Measurements from ENCODE around the gene WDR90. TPM values are rescaled to one million over a fixed set of nuclear protein-coding genes. Genes with fewer than 3 reads are reported as not detected.

Gene WDR90
- polyA plus RNA-seq, 2 of the 4 experiments (the other 2 are of a cell fraction): 6.5 to 30.7 TPM

DNA sequence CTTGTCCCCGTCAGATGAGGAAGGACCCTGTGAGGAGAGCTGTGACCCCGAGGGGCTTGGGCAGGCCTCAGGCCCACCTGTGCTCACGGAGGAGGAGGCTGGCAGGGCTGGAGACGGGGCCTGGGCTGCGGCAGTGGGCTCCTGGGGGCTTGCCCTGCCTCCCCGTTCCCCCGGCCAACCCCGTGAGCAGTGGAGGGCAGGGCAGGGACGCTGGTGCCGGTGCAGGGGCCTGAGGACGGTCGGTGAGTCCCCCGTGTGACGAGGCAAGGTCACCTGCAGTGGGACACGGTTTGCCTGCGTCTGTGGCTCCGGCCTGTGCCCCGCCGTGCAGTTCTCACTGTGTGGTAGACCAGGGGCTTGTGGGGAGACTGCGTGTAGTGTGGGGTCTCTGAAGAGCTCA, 10.5 kb downstream of the WDR90 start:
- Histone ChIP-seq H3K9me3 (no peaks in the 10 kb centered on the region), H3K4me3 (no peak overlapping the region), H3K4me2 (no peak overlapping the region), H3K4me1 (peaks cover 14% of the 10 kb centered on the region), H3K27ac (peak overlapping the region in 1 of 2 experiments; percentile 79; a peak in 2 of 6 replicates)
- WGBS (ENCODE audit: missing lambda C conversion rate): 80% methylated on average over 13 of the region's 20 CpGs
- no peak for DNase-seq (ENCODE audit: low read depth in 1 of 2, low spot score in 1 of 2)
- TF ChIP-seq, protein P1, sequence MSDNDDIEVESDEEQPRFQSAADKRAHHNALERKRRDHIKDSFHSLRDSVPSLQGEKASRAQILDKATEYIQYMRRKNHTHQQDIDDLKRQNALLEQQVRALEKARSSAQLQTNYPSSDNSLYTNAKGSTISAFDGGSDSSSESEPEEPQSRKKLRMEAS (IDR thresholded peaks at IDR 0.05): no peak
- no peak for TF ChIP-seq KDM5A (IDR thresholded peaks at IDR 0.05)
- no peak for TF ChIP-seq PHF8 (IDR thresholded peaks at IDR 0.05; ENCODE audit: borderline replicate concordance, low read depth)
- TF ChIP-seq, protein P2, sequence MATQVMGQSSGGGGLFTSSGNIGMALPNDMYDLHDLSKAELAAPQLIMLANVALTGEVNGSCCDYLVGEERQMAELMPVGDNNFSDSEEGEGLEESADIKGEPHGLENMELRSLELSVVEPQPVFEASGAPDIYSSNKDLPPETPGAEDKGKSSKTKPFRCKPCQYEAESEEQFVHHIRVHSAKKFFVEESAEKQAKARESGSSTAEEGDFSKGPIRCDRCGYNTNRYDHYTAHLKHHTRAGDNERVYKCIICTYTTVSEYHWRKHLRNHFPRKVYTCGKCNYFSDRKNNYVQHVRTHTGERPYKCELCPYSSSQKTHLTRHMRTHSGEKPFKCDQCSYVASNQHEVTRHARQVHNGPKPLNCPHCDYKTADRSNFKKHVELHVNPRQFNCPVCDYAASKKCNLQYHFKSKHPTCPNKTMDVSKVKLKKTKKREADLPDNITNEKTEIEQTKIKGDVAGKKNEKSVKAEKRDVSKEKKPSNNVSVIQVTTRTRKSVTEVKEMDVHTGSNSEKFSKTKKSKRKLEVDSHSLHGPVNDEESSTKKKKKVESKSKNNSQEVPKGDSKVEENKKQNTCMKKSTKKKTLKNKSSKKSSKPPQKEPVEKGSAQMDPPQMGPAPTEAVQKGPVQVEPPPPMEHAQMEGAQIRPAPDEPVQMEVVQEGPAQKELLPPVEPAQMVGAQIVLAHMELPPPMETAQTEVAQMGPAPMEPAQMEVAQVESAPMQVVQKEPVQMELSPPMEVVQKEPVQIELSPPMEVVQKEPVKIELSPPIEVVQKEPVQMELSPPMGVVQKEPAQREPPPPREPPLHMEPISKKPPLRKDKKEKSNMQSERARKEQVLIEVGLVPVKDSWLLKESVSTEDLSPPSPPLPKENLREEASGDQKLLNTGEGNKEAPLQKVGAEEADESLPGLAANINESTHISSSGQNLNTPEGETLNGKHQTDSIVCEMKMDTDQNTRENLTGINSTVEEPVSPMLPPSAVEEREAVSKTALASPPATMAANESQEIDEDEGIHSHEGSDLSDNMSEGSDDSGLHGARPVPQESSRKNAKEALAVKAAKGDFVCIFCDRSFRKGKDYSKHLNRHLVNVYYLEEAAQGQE (IDR thresholded peaks at IDR 0.05): no peak
- TF ChIP-seq RNF2 (IDR thresholded peaks at IDR 0.05; ENCODE audit: borderline replicate concordance, low read depth): no peak
- no peak for TF ChIP-seq HOXB5 (CRISPR knock-in tag; IDR thresholded peaks at IDR 0.05)
- no peak for TF ChIP-seq TP53 (CRISPR knock-in tag; IDR thresholded peaks at IDR 0.05)
- no peak for TF ChIP-seq ZSCAN20 (CRISPR knock-in tag; IDR thresholded peaks at IDR 0.05)
- TF ChIP-seq BHLHE40 (IDR thresholded peaks at IDR 0.05; ENCODE audit: low read depth, low read length): no peak
- no peak for TF ChIP-seq CBX8 (IDR thresholded peaks at IDR 0.05)
- no peak for TF ChIP-seq NR3C1 (IDR thresholded peaks at IDR 0.05)
- no peak for TF ChIP-seq EHMT2 (IDR thresholded peaks at IDR 0.05; ENCODE audit: low read depth)
- TF ChIP-seq EHF (CRISPR knock-in tag; IDR thresholded peaks at IDR 0.05): no peak
- TF ChIP-seq TFCP2L1 (CRISPR knock-in tag; IDR thresholded peaks at IDR 0.05): no peak
- no peak for TF ChIP-seq HOXB13 (CRISPR knock-in tag; IDR thresholded peaks at IDR 0.05; ENCODE audit: low read depth)
- no peak for FAIRE-seq
- ChIA-PET POLR2A (interaction anchor here (0.9 to 1.4 kb wide), 2 partner anchors 16 to 71 kb away, joined by 3 read pairs; partner anchors contain the start of gene RHBDL1), CTCF (interaction anchor here (1.0 to 13.5 kb wide), 19 partner anchors 9 to 112 kb away, joined by 3 to 105 read pairs (median 8); partner anchors contain the start of genes MCRIP2, METTL26, RHBDL1 and RHOT2)
- ATAC-seq: no peak

DNA sequence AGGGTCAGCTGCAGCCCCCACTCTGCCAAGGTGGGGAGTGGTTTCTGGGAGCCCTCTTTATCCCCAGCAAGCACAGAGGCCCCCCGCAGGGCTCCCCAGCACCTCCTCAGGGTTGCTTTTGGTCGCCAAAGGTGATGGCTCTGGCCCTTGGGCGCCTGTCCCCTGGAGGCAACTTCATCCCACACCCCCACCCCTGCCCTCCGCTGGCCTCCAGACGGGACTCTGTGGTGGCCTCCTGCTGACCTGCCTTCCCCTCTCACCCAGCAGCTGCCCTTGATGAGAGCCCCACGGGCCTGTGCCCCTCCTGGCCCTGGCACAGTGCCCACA, 10.9 kb downstream of the WDR90 start:
- ATAC-seq (peak; percentile 3 to 5; a peak in 5 of 6 replicates), DNase-seq (ENCODE audit: low read depth in 1 of 2, low spot score in 1 of 2) (no peak), FAIRE-seq (no peak)
- H3K4me2 ChIP-seq: peak overlapping the region; percentile 65
- no peak for TF ChIP-seq HEYL (CRISPR knock-in tag; IDR thresholded peaks at IDR 0.05)
- no peak for TF ChIP-seq JUN (IDR thresholded peaks at IDR 0.05)
- no peak for TF ChIP-seq ESRRA (IDR thresholded peaks at IDR 0.05; ENCODE audit: borderline replicate concordance, low read length)
- TF ChIP-seq MAFK (IDR thresholded peaks at IDR 0.05; ENCODE audit: partially characterized antibody): no peak
- WGBS (ENCODE audit: missing lambda C conversion rate): 52% methylated on average over 5 of the region's 6 CpGs
- H3K27ac ChIP-seq: peak overlapping the region in 1 of 2 experiments; percentile 79; a peak in 3 of 6 replicates
- POLR2A ChIA-PET: interaction anchor here (1.0 to 1.4 kb wide), 2 partner anchors 15 to 31 kb away, joined by 3 read pairs; partner anchors contain the start of gene RHBDL1
- CTCF ChIA-PET: interaction anchor here (0.5 to 13.5 kb wide), 23 partner anchors 10 to 657 kb away, joined by 3 to 105 read pairs (median 7); partner anchors contain the start of genes MCRIP2, METTL26, RHBDL1 and WDR90
- no peak overlapping the region for H3K4me3 ChIP-seq
- H3K4me1 ChIP-seq: peaks cover 14% of the 10 kb centered on the region
- H3K9me3 ChIP-seq: no peaks in the 10 kb centered on the region

DNA sequence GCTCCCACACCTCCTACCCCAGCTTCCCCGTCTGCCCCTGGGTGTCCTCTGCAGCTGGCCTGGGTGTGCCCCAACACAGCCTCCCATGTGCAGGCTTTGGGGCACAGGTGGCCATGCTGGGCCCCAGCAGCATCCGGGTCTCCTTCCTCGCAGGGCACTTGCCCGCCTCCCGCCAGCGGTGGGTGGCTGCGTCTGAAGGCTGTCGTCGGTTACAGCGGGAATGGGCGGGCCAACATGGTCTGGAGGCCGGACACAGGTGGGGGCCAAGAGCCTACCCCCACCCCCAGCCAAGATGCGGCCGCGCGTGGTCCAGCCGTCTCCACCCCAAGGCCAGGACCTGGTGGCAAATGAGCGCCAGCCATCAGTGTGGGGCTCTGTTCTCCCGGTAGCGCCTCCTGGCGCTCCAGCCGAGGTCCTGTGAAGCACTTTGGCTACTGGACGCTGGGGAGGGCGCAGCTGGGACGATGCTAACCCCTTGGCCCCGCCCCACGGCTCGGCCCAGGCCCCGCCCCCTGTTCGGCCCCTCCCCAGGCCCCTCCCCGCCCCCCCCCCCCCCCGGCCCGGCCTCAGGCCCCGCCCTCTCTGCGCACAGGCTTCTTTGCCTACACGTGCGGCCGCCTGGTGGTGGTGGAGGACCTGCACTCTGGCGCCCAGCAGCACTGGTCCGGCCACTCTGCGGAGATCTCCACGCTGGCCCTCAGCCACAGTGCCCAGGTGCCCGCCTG, 11.5 kb downstream of the WDR90 start:
- H3K27ac ChIP-seq: peak overlapping the region; percentile 71 to 87; a peak in 5 of 6 replicates
- CTCF ChIA-PET: interaction anchor here (0.5 to 13.5 kb wide), 29 partner anchors 9 to 657 kb away, joined by 3 to 105 read pairs (median 6); partner anchors contain the start of genes MCRIP2, METTL26, RHBDL1 and WDR90
- FAIRE-seq (no peak), ATAC-seq (peak; percentile 78 to 90), DNase-seq (ENCODE audit: low read depth in 1 of 2, low spot score in 1 of 2) (peak; percentile 70 to 94)
- peaks cover 14% of the 10 kb centered on the region for H3K4me1 ChIP-seq
- no peaks in the 10 kb centered on the region for H3K9me3 ChIP-seq
- H3K4me2 ChIP-seq: peak overlapping the region; percentile 70
- no peak overlapping the region for H3K4me3 ChIP-seq
- POLR2A ChIA-PET: interaction anchor here (1.0 to 1.4 kb wide), 2 partner anchors 15 to 31 kb away, joined by 3 read pairs; partner anchors contain the start of gene RHBDL1
- TF ChIP-seq RAD21 (conservative IDR thresholded peaks at IDR 0.05 in 1 of 2, IDR thresholded peaks at IDR 0.05 in 1 of 2) (peak; percentile 40 to 54; a peak in 4 of 5 replicates), BHLHE40 (IDR thresholded peaks at IDR 0.05; ENCODE audit: low read depth, low read length) (peak; percentile 63), POLR2A (IDR thresholded peaks at IDR 0.05; ENCODE audit: low read length) (no peak), MYC (IDR thresholded peaks at IDR 0.05; ENCODE audit: borderline replicate concordance, low read length) (no peak), FOSL2 (IDR thresholded peaks at IDR 0.05) (no peak), FOSL2 (CRISPR knock-in tag; IDR thresholded peaks at IDR 0.05) (no peak), JUN (IDR thresholded peaks at IDR 0.05) (peak in 1 of 2 experiments; percentile 51; a peak in 2 of 5 replicates), HOXB5 (CRISPR knock-in tag; IDR thresholded peaks at IDR 0.05) (no peak), SMC3 (IDR thresholded peaks at IDR 0.05) (peak; percentile 72), CEBPB (IDR thresholded peaks at IDR 0.05) (no peak), TFCP2L1 (CRISPR knock-in tag; IDR thresholded peaks at IDR 0.05) (no peak)
- TF ChIP-seq, protein P1 (IDR thresholded peaks at IDR 0.05): peak; percentile 80
- TF ChIP-seq, protein P3, sequence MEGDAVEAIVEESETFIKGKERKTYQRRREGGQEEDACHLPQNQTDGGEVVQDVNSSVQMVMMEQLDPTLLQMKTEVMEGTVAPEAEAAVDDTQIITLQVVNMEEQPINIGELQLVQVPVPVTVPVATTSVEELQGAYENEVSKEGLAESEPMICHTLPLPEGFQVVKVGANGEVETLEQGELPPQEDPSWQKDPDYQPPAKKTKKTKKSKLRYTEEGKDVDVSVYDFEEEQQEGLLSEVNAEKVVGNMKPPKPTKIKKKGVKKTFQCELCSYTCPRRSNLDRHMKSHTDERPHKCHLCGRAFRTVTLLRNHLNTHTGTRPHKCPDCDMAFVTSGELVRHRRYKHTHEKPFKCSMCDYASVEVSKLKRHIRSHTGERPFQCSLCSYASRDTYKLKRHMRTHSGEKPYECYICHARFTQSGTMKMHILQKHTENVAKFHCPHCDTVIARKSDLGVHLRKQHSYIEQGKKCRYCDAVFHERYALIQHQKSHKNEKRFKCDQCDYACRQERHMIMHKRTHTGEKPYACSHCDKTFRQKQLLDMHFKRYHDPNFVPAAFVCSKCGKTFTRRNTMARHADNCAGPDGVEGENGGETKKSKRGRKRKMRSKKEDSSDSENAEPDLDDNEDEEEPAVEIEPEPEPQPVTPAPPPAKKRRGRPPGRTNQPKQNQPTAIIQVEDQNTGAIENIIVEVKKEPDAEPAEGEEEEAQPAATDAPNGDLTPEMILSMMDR (IDR thresholded peaks at IDR 0.05): peak; percentile 48
- 32% methylated on average over 20 of the region's 43 CpGs for WGBS (ENCODE audit: missing lambda C conversion rate)
